Left ventricle myocardium inferior (tissue), 1 donor: ENCODE results near the gene VAV3. TPM values are rescaled to one million over a fixed set of nuclear protein-coding genes. Genes with fewer than 3 reads are reported as not detected.

Source experiments
- DNase-seq: peaks from one replicate; pipeline ENCODE4 v3.0.0-alpha.2; 2020
- H3K27ac ChIP-seq: fragments of 200-600 bp; replicated peaks from 2 replicates; pipeline ENCODE4 v1.8.0; 2021
- H3K27me3 ChIP-seq: fragments of 200-600 bp; 2 replicates; pipeline ENCODE4 v1.8.0; 2021; ENCODE audit warnings: low read depth
- H3K36me3 ChIP-seq: fragments of 200-600 bp; 2 replicates; pipeline ENCODE4 v1.8.0; 2021
- H3K4me1 ChIP-seq: fragments of 200-600 bp; 2 replicates; pipeline ENCODE4 v1.8.0; 2021
- H3K4me3 ChIP-seq: fragments of 200-600 bp; 2 replicates; pipeline ENCODE4 v1.8.0; 2021; ENCODE audit warnings: mild to moderate bottlenecking, moderate library complexity
- H3K9me3 ChIP-seq: fragments of 200-600 bp; replicated peaks from 2 replicates; pipeline ENCODE4 v1.8.0; 2021
- CTCF ChIP-seq: fragments of 200-600 bp; IDR thresholded peaks from 2 replicates; pipeline ENCODE4 v1.8.0; 2021; ENCODE audit warnings: antibody characterized with exemption, mild to moderate bottlenecking, borderline replicate concordance
- intact Hi-C: fragments of 100-400 bp; cut with micrococcal nuclease; formaldehyde crosslinking; loops from one replicate; pipeline ENCODE4 v1.11.0; 2022
- total RNA-seq: library from RNA; stranded (reverse); fragmentation: NEBNext Ultra II Directional; extraction: Animal tissue kit (Norgen Biotek cat#: 25700); gene quantifications from one replicate; pipeline ENCODE4 v1.2.1, GENCODE V29; 2021
- donor health status: DM: no; HTN: yes; CAD: no; lungs with severe emphysema.

The VAV3 gene
- total RNA-seq, 1 donor from 2014 or later: 1.4 TPM

- TF ChIP-seq CTCF: no peak
Observed at GRCh38 chr1:107572674-107573211, 392.2 kb downstream of the VAV3 start.

GRCh38 chr1:107570768-107571167 lies 394.2 kb downstream of the VAV3 start:
- no peaks in the 10 kb centered on the region for H3K4me1 ChIP-seq
- H3K36me3 ChIP-seq: no peaks in the 10 kb centered on the region
- no peak for TF ChIP-seq CTCF
- peaks cover 4% of the 10 kb centered on the region for H3K9me3 ChIP-seq
- no peak overlapping the region for H3K4me3 ChIP-seq
- H3K27me3 ChIP-seq: no peaks in the 10 kb centered on the region
- no peak for DNase-seq
- H3K27ac ChIP-seq: no peak overlapping the region
- intact Hi-C loops: no loop called here

More at GRCh38 chr1:107572674-107573211, 392.2 kb downstream of the VAV3 start:
- DNase-seq: no peak
- no peaks in the 10 kb centered on the region for H3K9me3 ChIP-seq
- no peaks in the 10 kb centered on the region for H3K4me1 ChIP-seq
- no peak overlapping the region for H3K27ac ChIP-seq
- intact Hi-C loops: no loop called here
- no peaks in the 10 kb centered on the region for H3K36me3 ChIP-seq
- no peak overlapping the region for H3K4me3 ChIP-seq
- no peaks in the 10 kb centered on the region for H3K27me3 ChIP-seq

GRCh38 chr1:107563441-107563840 lies 401.5 kb downstream of the VAV3 start:
- intact Hi-C loops: no loop called here
- TF ChIP-seq CTCF: no peak
- Histone ChIP-seq H3K4me1 (no peaks in the 10 kb centered on the region), H3K4me3 (no peak overlapping the region), H3K27me3 (no peaks in the 10 kb centered on the region), H3K9me3 (peaks cover 4% of the 10 kb centered on the region), H3K27ac (no peak overlapping the region), H3K36me3 (no peaks in the 10 kb centered on the region)
- DNase-seq: no peak

GRCh38 chr1:107559881-107560280 lies 405.1 kb downstream of the VAV3 start:
- Histone ChIP-seq H3K9me3 (no peaks in the 10 kb centered on the region), H3K36me3 (no peaks in the 10 kb centered on the region), H3K27me3 (no peaks in the 10 kb centered on the region), H3K27ac (no peak overlapping the region), H3K4me1 (no peaks in the 10 kb centered on the region), H3K4me3 (no peak overlapping the region)
- no peak for TF ChIP-seq CTCF
- intact Hi-C loops: no loop called here
- no peak for DNase-seq

- TF ChIP-seq CTCF: no peak
- Histone ChIP-seq H3K4me3 (no peak overlapping the region), H3K27ac (no peak overlapping the region), H3K36me3 (no peaks in the 10 kb centered on the region), H3K27me3 (no peaks in the 10 kb centered on the region), H3K9me3 (no peaks in the 10 kb centered on the region), H3K4me1 (no peaks in the 10 kb centered on the region)
- intact Hi-C loops: no loop called here
- no peak for DNase-seq
Observed at GRCh38 chr1:107557095-107557494, 407.9 kb downstream of the VAV3 start.
